Prostate gland (tissue), 2 donors: ENCODE data around the gene PSMG4. TPM values are rescaled to one million over a fixed set of nuclear protein-coding genes. Genes with fewer than 3 reads are reported as not detected.

Experiments
- DNase-seq: peaks from one replicate; pipeline ENCODE4 v3.0.0-alpha.2; 2019; ENCODE audit warnings: low spot score
- H3K27ac ChIP-seq, 2 donors: fragments of 200-600 bp; sonication (generic); 2 replicates each; pipeline ENCODE4 v1.5.1; 2017 to 2019
- H3K27me3 ChIP-seq: fragments of 200-600 bp; sonication (generic); replicated peaks from 2 replicates; pipeline ENCODE4 v1.5.1; 2019; ENCODE audit not compliant: insufficient read depth
- H3K36me3 ChIP-seq, 2 donors: fragments of 200-600 bp; sonication (generic); 1 replicate in 1 of 2; 2 replicates in 1 of 2; pipeline versions ENCODE4 v1.5.1 to v1.8.1; 2017 to 2019
- H3K4me1 ChIP-seq: fragments of 200-600 bp; sonication (generic); replicated peaks from 2 replicates; pipeline ENCODE4 v1.5.1; 2019
- H3K4me3 ChIP-seq, 2 donors: fragments of 200-600 bp; sonication (generic); 2 replicates each; pipeline ENCODE4 v1.5.1; 2017 to 2019
- H3K9me3 ChIP-seq: fragments of 200-600 bp; sonication (generic); 2 replicates; pipeline ENCODE4 v1.5.1; 2017
- CTCF ChIP-seq, 4 experiments: fragments of 200-600 bp in 2 of 4; fragments of 450-650 bp in 2 of 4; sonication (generic) in 2 of 4; IDR thresholded peaks; 1 replicate in 3 of 4; 2 replicates in 1 of 4; pipeline ENCODE4 v1.5.1; 2016 to 2019; ENCODE audit warnings: antibody characterized with exemption in 4 of 4, mild to moderate bottlenecking in 2 of 4, moderate library complexity in 2 of 4
- POLR2A ChIP-seq: fragments of 450-650 bp; IDR thresholded peaks from one replicate; pipeline ENCODE4 v1.6.1; 2016; ENCODE audit warnings: antibody characterized with exemption, mild to moderate bottlenecking
- POLR2AphosphoS5 ChIP-seq: sonication (generic); formaldehyde crosslinking; IDR thresholded peaks from one replicate; pipeline ENCODE4 v1.6.1; 2017; ENCODE audit warnings: antibody characterized with exemption
- WGBS: methylation state at CpG from one replicate; pipeline ENCODE4 v1.1.5; 2018; 5-methylcytosine and 5-hydroxymethylcytosine counted together
- intact Hi-C: fragments of 100-400 bp; cut with DNase I; formaldehyde crosslinking; loops from one replicate; pipeline ENCODE4 v1.14.2; 2022
- total RNA-seq, 2 donors: library from RNA; depleted of rRNA; stranded (reverse); fragments of >200 nt; gene quantifications; one replicate each; pipeline ENCODE4 v1.1.0, GENCODE V29; 2016

PSMG4 gene
- total RNA-seq, 2 donors from 2014 or later, result 20.8 to 30.1 TPM

- intact Hi-C loops, result no loop called here
- DNase-seq, result no peak
- H3K4me3 ChIP-seq, result no peak overlapping the region
- H3K27ac ChIP-seq, result no peak overlapping the region
- H3K27me3 ChIP-seq, result peaks cover 19% of the 10 kb centered on the region
- 93% methylated on average over 3 of the region's 3 CpGs for WGBS
- H3K4me1 ChIP-seq, result no peaks in the 10 kb centered on the region
- no peaks in the 10 kb centered on the region for H3K36me3 ChIP-seq
- TF ChIP-seq POLR2AphosphoS5, result no peak
- no peaks in the 10 kb centered on the region for H3K9me3 ChIP-seq
These were observed 25.4 kb upstream of the PSMG4 start for GRCh38 chr6:3233321-3233720.

- Histone ChIP-seq H3K27me3 (peaks cover 18% of the 10 kb centered on the region), H3K4me3 (no peak overlapping the region), H3K4me1 (no peaks in the 10 kb centered on the region), H3K9me3 (no peaks in the 10 kb centered on the region), H3K27ac (no peak overlapping the region), H3K36me3 (no peaks in the 10 kb centered on the region)
- intact Hi-C loops, result no loop called here
- no peak for TF ChIP-seq CTCF (IDR thresholded peaks at IDR 0.05)
- no peak for TF ChIP-seq POLR2AphosphoS5
- no peak for TF ChIP-seq POLR2A
- no peak for DNase-seq
- 73% methylated on average over 3 of the region's 3 CpGs for WGBS
These were observed 24.8 kb upstream of the PSMG4 start for GRCh38 chr6:3233904-3234303.

- WGBS, result 92% methylated on average over 2 of the region's 2 CpGs
- Histone ChIP-seq H3K27me3 (peaks cover 6% of the 10 kb centered on the region), H3K27ac (no peak overlapping the region), H3K4me3 (no peak overlapping the region), H3K9me3 (no peaks in the 10 kb centered on the region), H3K36me3 (no peaks in the 10 kb centered on the region), H3K4me1 (no peaks in the 10 kb centered on the region)
- TF ChIP-seq CTCF (IDR thresholded peaks at IDR 0.05) (no peak), POLR2A (no peak), POLR2AphosphoS5 (no peak)
- no peak for DNase-seq
- intact Hi-C loops, result no loop called here
These were observed 23.3 kb upstream of the PSMG4 start for GRCh38 chr6:3235486-3235885.

- TF ChIP-seq POLR2AphosphoS5 (no peak), CTCF (IDR thresholded peaks at IDR 0.05) (no peak), POLR2A (no peak)
- peaks cover 6% of the 10 kb centered on the region for H3K27me3 ChIP-seq
- H3K4me3 ChIP-seq, result no peak overlapping the region
- 39% methylated on average over 3 of the region's 3 CpGs for WGBS
- H3K36me3 ChIP-seq, result no peaks in the 10 kb centered on the region
- no peak overlapping the region for H3K27ac ChIP-seq
- intact Hi-C loops, result no loop called here
- no peaks in the 10 kb centered on the region for H3K9me3 ChIP-seq
- DNase-seq, result no peak
- no peaks in the 10 kb centered on the region for H3K4me1 ChIP-seq
These were observed 22.7 kb upstream of the PSMG4 start for GRCh38 chr6:3236005-3236404.

- 87% methylated on average over 24 of the region's 24 CpGs for WGBS
- no peaks in the 10 kb centered on the region for H3K36me3 ChIP-seq
- intact Hi-C loops, result no loop called here
- TF ChIP-seq CTCF (IDR thresholded peaks at IDR 0.05) (no peak), POLR2AphosphoS5 (no peak), POLR2A (no peak)
- DNase-seq, result no peak
- H3K4me3 ChIP-seq, result no peak overlapping the region
- H3K27ac ChIP-seq, result no peak overlapping the region
- H3K9me3 ChIP-seq, result no peaks in the 10 kb centered on the region
- H3K27me3 ChIP-seq, result no peaks in the 10 kb centered on the region
- no peaks in the 10 kb centered on the region for H3K4me1 ChIP-seq
These were observed 20.7 kb upstream of the PSMG4 start for GRCh38 chr6:3237761-3238662.
